HepG2 (cell line): ENCODE data around the gene ALOX5. TPM values are rescaled to one million over a fixed set of nuclear protein-coding genes. Genes with fewer than 3 reads are reported as not detected.
A peak's percentile ranks its signal among the peaks of the same experiment; 100 is the strongest.

Experiments
- ATF7-NPFF ChIP-seq: sonication (generic); formaldehyde crosslinking; IDR thresholded peaks from 2 replicates; pipeline ENCODE4 v1.8.1; 2023; ENCODE audit warnings: mild to moderate bottlenecking, low read depth, missing genetic modification reagents, moderate library complexity
- ELF3 ChIP-seq: IDR thresholded peaks from 2 replicates; pipeline ENCODE4 v1.6.1; 2016; ENCODE audit warnings: missing genetic modification reagents, missing compliant biosample characterization
- GATAD1 ChIP-seq: IDR thresholded peaks from 2 replicates; pipeline ENCODE4 v1.6.1; 2016; ENCODE audit warnings: missing genetic modification reagents, missing compliant biosample characterization
- ZNF432 ChIP-seq: sonication (generic); formaldehyde crosslinking; IDR thresholded peaks from 2 replicates; pipeline ENCODE4 v1.5.0; 2020; ENCODE audit warnings: missing genetic modification reagents, mild to moderate bottlenecking, borderline replicate concordance
- ZNF557 ChIP-seq: sonication (generic); formaldehyde crosslinking; IDR thresholded peaks from 2 replicates; pipeline ENCODE4 v1.4.0; 2020; ENCODE audit warnings: missing genetic modification reagents
- ZNF629 ChIP-seq: sonication (generic); formaldehyde crosslinking; conservative IDR thresholded peaks from 2 replicates; pipeline ENCODE4 v1.5.0; 2020; ENCODE audit warnings: missing genetic modification reagents
- polyA plus RNA-seq, 8 experiments: library from polyadenylated mRNA; depleted of rRNA in 3 of 8; stranded (reverse) in 7 of 8; unstranded in 1 of 8; fragments of >200 nt; fragmentation: Illumina TruSeq in 4 of 8; extraction: Trizol in 4 of 8; gene quantifications; 2 replicates each; pipeline versions ENCODE4 v1.2.1 to v1.2.3, GENCODE V29; 2011 to 2016; ENCODE audit warnings: low read depth in 4 of 8, missing spikeins in 1 of 8, mixed read lengths in 1 of 8; ENCODE audit not compliant: insufficient read depth in 1 of 8
- total RNA-seq, 5 experiments: library from RNA; depleted of rRNA; stranded (reverse); fragments of >200 nt; fragmentation: Illumina TruSeq; extraction: Trizol; gene quantifications; 2 replicates each; pipeline ENCODE4 v1.2.3, GENCODE V29; 2016; ENCODE audit warnings: low read depth in 1 of 5
- TF ChIP-seq, protein P1 (sequence below): sonication (generic); formaldehyde crosslinking; IDR thresholded peaks from 2 replicates; pipeline ENCODE4 v1.4.0; 2020; ENCODE audit warnings: missing genetic modification reagents, borderline replicate concordance
- TF ChIP-seq, protein P2 (sequence below): sonication (generic); formaldehyde crosslinking; IDR thresholded peaks from 2 replicates; pipeline ENCODE4 v1.5.1; 2020; ENCODE audit warnings: mild to moderate bottlenecking, missing genetic modification reagents, moderate library complexity
- TF ChIP-seq, protein P3 (sequence below): IDR thresholded peaks from 2 replicates; pipeline ENCODE4 v1.6.1; 2016; ENCODE audit warnings: missing compliant biosample characterization, missing genetic modification reagents, borderline replicate concordance
- TF ChIP-seq, protein P4 (sequence below): sonication (generic); formaldehyde crosslinking; IDR thresholded peaks from 2 replicates; pipeline ENCODE4 v1.9.0; 2022; ENCODE audit warnings: missing genetic modification reagents, mild to moderate bottlenecking, borderline replicate concordance

The ALOX5 gene
- total and polyA plus RNA-seq, 2 of the 13 experiments (the other 11 are each of a cell fraction or from before 2014, with no cell fraction given), result 0.04 TPM; not detected in 1

DNA sequence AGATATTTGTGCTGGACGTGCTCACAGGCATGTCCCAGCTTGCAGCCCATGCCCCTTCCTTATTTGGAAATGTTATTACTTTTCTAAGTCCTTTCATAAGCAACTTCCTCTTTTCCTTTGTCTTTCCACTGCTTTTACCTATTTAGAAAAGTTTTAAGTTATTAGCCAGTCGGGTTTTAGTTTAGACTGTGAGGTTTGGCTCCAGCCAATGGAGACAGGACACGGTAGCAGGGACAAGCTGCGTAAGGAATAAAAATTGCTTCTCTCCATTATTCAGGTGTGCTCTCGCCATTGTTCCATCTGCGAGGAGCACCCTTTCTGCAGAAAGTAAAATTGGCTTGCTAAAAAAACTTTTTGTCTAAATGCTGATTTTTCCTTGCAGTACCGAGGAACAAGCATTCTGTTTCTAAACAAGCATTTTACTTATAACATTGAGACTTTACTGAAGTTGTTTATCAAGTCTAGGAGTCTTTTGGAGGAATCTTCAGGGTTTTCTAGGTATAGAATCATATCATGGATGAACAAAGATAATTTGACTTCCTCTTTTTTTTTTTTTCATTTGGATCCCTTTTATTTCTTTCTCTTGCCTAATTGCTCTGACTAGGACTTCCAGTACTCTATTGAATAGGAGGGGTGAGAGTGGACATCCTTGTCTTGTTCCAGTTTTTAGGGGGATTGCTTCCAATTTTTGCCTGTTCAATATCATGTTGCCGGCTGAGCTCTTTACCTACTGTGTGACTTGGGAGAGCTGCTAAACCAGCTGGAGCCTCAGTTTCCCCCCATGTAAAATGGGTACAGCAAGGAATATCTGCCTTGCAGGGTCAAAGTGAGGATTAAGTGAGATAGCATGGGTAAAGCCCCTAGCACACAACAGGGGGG, 63.8 kb downstream of the ALOX5 start (continued):
- TF ChIP-seq, protein P1, sequence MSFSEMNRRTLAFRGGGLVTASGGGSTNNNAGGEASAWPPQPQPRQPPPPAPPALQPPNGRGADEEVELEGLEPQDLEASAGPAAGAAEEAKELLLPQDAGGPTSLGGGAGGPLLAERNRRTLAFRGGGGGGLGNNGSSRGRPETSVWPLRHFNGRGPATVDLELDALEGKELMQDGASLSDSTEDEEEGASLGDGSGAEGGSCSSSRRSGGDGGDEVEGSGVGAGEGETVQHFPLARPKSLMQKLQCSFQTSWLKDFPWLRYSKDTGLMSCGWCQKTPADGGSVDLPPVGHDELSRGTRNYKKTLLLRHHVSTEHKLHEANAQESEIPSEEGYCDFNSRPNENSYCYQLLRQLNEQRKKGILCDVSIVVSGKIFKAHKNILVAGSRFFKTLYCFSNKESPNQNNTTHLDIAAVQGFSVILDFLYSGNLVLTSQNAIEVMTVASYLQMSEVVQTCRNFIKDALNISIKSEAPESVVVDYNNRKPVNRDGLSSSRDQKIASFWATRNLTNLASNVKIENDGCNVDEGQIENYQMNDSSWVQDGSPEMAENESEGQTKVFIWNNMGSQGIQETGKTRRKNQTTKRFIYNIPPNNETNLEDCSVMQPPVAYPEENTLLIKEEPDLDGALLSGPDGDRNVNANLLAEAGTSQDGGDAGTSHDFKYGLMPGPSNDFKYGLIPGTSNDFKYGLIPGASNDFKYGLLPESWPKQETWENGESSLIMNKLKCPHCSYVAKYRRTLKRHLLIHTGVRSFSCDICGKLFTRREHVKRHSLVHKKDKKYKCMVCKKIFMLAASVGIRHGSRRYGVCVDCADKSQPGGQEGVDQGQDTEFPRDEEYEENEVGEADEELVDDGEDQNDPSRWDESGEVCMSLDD (CRISPR knock-in tag), result no peak
- peak; percentile 74 for TF ChIP-seq ZNF629 (CRISPR knock-in tag)
- no peak for TF ChIP-seq GATAD1 (CRISPR knock-in tag)
- TF ChIP-seq ZNF432, result no peak
- no peak for TF ChIP-seq ATF7-NPFF (CRISPR knock-in tag)
- no peak for TF ChIP-seq ZNF557 (CRISPR knock-in tag)
- TF ChIP-seq, protein P2, sequence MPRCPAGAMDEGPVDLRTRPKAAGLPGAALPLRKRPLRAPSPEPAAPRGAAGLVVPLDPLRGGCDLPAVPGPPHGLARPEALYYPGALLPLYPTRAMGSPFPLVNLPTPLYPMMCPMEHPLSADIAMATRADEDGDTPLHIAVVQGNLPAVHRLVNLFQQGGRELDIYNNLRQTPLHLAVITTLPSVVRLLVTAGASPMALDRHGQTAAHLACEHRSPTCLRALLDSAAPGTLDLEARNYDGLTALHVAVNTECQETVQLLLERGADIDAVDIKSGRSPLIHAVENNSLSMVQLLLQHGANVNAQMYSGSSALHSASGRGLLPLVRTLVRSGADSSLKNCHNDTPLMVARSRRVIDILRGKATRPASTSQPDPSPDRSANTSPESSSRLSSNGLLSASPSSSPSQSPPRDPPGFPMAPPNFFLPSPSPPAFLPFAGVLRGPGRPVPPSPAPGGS (CRISPR knock-in tag), result no peak
- TF ChIP-seq, protein P3, sequence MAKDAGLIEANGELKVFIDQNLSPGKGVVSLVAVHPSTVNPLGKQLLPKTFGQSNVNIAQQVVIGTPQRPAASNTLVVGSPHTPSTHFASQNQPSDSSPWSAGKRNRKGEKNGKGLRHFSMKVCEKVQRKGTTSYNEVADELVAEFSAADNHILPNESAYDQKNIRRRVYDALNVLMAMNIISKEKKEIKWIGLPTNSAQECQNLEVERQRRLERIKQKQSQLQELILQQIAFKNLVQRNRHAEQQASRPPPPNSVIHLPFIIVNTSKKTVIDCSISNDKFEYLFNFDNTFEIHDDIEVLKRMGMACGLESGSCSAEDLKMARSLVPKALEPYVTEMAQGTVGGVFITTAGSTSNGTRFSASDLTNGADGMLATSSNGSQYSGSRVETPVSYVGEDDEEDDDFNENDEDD (CRISPR knock-in tag), result no peak
- peak; percentile 47; the same call in 1 of the 2 replicates for TF ChIP-seq ELF3 (CRISPR knock-in tag)
- TF ChIP-seq, protein P4, sequence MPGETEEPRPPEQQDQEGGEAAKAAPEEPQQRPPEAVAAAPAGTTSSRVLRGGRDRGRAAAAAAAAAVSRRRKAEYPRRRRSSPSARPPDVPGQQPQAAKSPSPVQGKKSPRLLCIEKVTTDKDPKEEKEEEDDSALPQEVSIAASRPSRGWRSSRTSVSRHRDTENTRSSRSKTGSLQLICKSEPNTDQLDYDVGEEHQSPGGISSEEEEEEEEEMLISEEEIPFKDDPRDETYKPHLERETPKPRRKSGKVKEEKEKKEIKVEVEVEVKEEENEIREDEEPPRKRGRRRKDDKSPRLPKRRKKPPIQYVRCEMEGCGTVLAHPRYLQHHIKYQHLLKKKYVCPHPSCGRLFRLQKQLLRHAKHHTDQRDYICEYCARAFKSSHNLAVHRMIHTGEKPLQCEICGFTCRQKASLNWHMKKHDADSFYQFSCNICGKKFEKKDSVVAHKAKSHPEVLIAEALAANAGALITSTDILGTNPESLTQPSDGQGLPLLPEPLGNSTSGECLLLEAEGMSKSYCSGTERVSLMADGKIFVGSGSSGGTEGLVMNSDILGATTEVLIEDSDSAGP, result no peak
